Measurements from ENCODE around the gene AFG3L2. TPM values are rescaled to one million over a fixed set of nuclear protein-coding genes. Genes with fewer than 3 reads are reported as not detected.

The AFG3L2 gene
- total and polyA plus RNA-seq, 9 of the 15 experiments (the other 6 are each of a cell fraction or from before 2014, with no cell fraction given) = 24.1 to 109 (median 84.0) TPM

GRCh38 chr18:12376034-12376753 is 833 bp downstream of the AFG3L2 start (continued):
- TF ChIP-seq PHTF2 (CRISPR knock-in tag; IDR thresholded peaks at IDR 0.05) = no peak
- peak; percentile 89 for TF ChIP-seq MEIS2 (IDR thresholded peaks at IDR 0.05; ENCODE audit: partially characterized antibody)
- TF ChIP-seq ZBTB40 (IDR thresholded peaks at IDR 0.05) = peak; percentile 63
- no peak; the same call in 1 of the 2 replicates for TF ChIP-seq ZBTB40 (CRISPR knock-in tag; IDR thresholded peaks at IDR 0.05)
- TF ChIP-seq YY1 (IDR thresholded peaks at IDR 0.05; ENCODE audit: borderline replicate concordance in 1 of 3, control insufficient read depth in 1 of 3, extremely low read depth in 1 of 3, insufficient read depth in 3 of 3, insufficient read length in 1 of 3, insufficient replicate concordance in 2 of 3, low read depth in 1 of 3, low read length in 2 of 3) = peak in 1 of 3 experiments; percentile 20
- TF ChIP-seq SNRNP70 (optimal IDR thresholded peaks at IDR 0.05; ENCODE audit: low read depth, low read length) = no peak
- 0 out of 2 replicates have a peak, but pooled peaks have one; percentile 62 for TF ChIP-seq POLR2A (conservative IDR thresholded peaks at IDR 0.05)
- peak; percentile 73 for TF ChIP-seq PKNOX1 (IDR thresholded peaks at IDR 0.05)
- no peak for TF ChIP-seq U2AF1 (optimal IDR thresholded peaks at IDR 0.05; ENCODE audit: low read depth, low read length)
- peak; percentile 73; the same call in 1 of the 2 replicates for TF ChIP-seq MYBL2 (IDR thresholded peaks at IDR 0.05; ENCODE audit: low read depth)
- TF ChIP-seq MYBL2 (CRISPR knock-in tag; IDR thresholded peaks at IDR 0.05; ENCODE audit: borderline replicate concordance) = no peak
- peak; percentile 3 for TF ChIP-seq TAF1 (IDR thresholded peaks at IDR 0.05; ENCODE audit: control insufficient read depth, extremely low read depth, insufficient read depth, low read length, severe bottlenecking)
- 0 out of 2 replicates have a peak, but pooled peaks have one; percentile 62 for TF ChIP-seq KDM2B (CRISPR knock-in tag; IDR thresholded peaks at IDR 0.05)
- TF ChIP-seq POU5F1 (IDR thresholded peaks at IDR 0.05; ENCODE audit: borderline replicate concordance, low read depth, low read length, partially characterized antibody) = no peak
- peak; percentile 77; the same call in 1 of the 2 replicates for TF ChIP-seq HDAC2 (IDR thresholded peaks at IDR 0.05)
- peak; percentile 57; the same call in 1 of the 2 replicates for TF ChIP-seq FOXK1 (CRISPR knock-in tag; IDR thresholded peaks at IDR 0.05; ENCODE audit: borderline replicate concordance)
- TF ChIP-seq BCOR (IDR thresholded peaks at IDR 0.05) = peak; percentile 77; the same call in 1 of the 2 replicates
